CD4-positive, alpha-beta T cell treated with Interleukin-2 at 100 ng/mL for 4 hours (primary cell): Measurements from ENCODE around the gene EVL.

ENCODE experiments used
- DNase-seq: peaks from one replicate; pipeline ENCODE4 v3.0.0-alpha.2; 2020; ENCODE audit warnings: low spot score

The EVL gene

GRCh38 chr14:100066962-100067361 lies 1.7 kb downstream of the EVL start:
- no peak for DNase-seq

GRCh38 chr14:100067481-100067880 lies 2.3 kb downstream of the EVL start:
- DNase-seq = peak; percentile 49

DNA sequence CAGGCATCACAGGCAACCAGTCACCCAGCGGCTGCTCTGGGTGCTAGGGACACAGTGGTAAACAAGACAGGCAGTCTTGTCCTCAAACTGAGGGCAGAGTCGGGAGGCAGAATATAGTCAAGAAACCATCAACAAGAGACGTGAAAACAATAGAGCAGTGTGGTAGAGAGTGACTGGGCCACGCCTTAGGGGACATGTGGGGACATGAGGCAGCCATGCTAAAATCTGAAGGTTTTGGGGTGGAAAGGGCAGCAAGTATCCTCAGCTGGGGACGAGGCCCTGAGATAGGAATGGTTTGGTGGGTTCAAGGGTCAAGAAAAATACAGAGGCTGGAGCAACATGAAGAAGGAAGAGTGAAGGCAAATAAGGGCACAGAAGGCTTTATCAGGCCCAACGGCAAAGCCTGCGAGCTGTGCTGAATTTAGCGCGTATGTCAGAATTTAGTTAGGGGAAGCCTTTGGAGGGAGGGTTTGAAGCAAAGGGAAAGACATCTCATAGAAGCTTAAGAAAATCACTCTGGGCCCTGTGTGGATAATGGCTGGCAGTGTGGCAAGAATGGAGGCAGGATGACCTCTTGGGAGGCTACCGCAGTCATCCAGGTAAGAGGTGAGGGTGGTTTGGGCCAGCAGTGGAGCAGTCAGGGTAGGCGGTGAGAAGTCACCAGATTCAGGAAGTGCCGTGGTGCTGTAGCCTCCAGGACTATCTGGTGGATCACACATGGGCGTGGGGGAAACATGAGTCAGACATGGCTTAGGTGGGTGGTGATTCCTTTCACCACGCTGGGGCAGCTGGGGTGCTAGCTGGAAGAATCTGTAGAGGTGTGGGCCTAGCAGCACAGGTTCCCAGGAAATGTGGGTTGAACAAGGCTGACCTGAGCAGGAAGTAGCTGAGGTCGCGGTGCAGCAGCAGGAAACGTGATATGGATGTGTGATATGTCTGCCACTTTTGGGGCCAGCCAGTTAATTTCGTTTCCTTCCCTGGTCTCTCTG lies 3.0 kb downstream of the EVL start:
- peak; percentile 96 for DNase-seq

- no peak for DNase-seq
Measured at GRCh38 chr14:100069161-100069800, 4.1 kb downstream of the EVL start.

DNA sequence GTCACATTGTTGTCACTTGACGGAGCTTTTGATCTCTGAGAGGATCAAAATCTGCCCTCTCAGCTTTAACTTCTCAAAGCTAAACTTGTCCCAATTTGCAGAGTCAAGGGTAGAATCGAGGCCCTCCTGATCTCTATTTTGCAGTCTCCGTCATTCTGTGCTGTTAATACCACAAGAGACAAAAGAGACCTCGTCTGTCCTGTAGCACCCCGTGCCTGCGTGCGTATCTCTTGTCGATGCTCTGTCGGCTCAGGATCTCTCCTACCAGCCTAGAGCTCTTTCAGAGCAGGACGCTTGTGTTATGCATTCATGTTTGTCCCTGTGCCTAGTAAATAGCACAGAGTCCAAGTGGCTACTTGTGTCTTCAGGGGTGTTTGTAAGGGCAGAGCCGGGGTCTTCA lies 5.1 kb downstream of the EVL start:
- no peak for DNase-seq

DNA sequence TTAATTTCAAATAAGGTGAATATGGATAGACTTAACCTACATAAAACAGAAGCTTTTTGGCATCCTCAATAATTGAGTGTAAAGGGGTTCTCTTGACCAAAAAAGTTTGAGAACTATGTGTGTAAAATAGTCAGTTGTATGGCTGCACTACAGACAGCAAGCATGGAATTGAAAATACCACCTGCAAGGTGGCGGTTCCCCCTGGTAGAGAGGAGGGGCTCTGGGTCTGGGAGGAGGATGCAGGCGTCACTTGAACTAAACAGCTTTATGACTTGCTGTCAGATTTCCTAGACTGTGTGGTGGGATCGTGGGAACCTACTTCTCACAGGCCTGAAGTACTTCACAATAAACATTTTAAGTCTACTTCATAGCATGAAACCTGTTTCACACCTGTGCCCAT lies 6.3 kb downstream of the EVL start:
- DNase-seq = no peak

DNA sequence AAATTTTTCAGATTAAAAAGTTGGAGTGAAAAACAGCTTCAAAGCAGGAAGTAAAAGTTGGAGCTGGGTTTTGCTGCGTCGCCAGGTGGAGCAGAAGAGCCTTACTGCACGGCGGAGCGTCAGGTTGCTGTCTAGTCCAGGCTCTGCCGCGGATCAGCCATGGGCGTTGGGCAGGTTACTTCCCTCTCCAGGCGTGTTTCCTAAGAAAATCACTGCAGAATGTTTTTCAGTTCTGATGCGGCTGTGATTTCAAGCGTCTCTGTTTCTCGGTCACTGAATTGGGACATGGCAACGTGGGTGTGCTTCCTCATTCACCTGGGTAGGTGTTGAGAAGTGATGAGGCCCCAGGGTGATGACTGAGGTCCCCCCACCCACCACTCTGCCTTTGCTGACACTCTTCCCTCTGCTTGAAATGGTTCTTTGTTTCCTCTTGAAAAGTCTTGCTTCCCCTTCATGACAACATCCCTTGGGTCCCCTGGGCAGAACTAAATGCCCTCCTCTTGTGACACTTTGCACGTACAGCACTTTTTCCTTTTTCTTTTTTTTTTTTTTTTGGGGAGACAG lies 7.6 kb downstream of the EVL start:
- DNase-seq = peak; percentile 72

DNA sequence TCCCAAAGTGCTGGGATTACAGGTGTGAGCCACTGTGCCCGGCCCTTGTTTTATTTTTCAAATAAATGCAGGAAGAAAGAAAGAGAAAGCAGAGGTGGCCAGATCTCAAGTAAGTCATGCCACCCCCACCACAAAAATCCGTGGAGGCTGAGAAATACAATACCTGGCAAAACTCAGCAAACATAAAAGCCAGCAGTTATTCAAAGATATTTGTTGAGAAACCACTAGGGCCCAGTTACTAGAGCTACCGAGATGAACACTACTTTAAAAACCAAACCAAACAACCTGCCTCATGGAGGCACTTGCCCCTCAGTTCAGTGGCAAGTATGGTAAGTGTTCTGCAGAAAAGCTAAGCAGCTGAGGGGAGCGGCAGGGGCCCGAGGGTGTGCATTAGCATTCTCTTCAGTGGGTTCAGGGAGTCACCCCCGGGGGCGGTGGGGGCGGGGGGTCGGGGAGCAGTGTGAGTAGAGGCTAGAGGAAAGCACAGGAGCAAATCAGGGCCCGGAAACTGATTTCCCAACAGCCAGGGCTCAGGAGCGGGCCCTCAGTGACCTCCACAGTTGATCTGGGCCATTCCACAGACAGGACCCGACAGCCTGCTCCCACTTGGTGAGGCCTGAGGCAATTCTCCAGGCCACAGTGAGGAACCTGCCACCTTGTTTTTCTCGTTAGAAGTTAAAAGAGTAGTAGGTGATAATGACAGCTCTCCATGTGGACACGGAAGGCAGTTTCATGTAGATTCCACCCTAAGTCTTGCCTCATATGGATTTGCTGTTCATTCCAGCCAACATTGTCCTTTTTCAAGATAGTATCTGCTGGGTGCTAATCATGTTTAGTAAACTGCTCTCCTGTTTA lies 8.6 kb downstream of the EVL start:
- DNase-seq = peak; percentile 53

- DNase-seq = no peak
Measured at GRCh38 chr14:100074431-100075100, 9.3 kb downstream of the EVL start.

GRCh38 chr14:100075681-100076080 lies 10.5 kb downstream of the EVL start:
- no peak for DNase-seq

DNA sequence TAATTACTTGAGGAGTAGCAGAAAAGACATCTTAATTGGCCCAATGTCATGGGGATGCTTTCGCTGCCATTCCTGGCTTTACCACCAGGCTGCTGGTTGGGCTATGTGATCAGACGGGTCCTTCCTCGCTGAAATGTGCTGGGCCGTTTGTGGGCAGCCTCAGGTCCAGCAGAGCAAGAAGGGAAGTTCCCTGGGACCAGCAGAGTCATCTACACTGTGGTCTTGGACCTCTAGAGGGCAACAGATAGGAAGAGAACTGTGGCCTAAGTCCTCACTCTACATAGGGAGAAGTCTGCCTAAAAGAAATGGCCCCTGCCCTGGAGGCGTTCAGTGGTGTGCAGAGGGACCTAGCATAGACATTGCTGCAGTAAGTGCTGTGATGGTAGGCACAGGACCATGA lies 10.9 kb downstream of the EVL start:
- DNase-seq = peak; percentile 51

DNA sequence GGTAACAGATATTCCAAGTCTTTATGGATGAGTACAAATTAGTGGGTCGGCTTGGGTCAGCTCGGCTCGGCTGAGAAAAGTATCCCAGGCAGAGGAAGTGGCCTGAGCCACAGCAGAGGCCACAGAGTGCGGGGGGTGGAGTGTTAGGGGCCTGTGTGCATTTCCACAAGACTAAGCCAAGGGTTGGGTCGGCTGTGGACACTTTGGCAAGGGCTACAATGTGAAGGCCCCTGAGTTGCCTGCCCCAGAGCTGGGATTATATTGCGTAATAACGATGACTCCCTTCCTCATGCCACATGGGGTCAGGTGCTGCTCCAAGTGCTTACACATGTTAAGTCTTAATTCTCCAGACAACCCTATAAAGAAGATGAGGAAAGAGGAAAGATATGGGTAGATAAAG lies 11.4 kb downstream of the EVL start:
- DNase-seq = no peak

GRCh38 chr14:100077441-100077840 lies 12.2 kb downstream of the EVL start:
- no peak for DNase-seq

- DNase-seq = no peak
Measured at GRCh38 chr14:100078216-100078803, 13.1 kb downstream of the EVL start.

- peak; percentile 92 for DNase-seq
Measured at GRCh38 chr14:100078997-100079725, 13.9 kb downstream of the EVL start.

- DNase-seq = no peak
Measured at GRCh38 chr14:100079726-100080005, 14.4 kb downstream of the EVL start.

DNA sequence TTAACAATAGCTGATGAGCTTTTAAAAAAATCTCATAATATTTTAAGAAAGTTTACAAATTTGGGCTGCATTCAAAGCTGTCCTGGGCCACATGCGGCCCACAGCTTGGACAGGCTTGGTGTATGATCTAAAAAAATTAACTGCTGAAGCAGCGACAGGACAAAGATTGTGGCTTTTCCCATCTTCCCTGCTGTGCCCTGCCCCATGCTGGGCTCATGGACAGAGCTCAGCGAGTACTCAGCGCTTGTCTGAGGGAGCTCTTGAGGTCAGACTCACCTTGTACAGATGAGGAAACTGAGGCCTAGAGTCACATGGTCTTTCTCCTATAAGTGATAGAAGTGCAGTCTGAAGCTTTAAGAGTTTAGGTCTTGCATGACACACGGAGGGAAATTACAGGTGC lies 15.0 kb downstream of the EVL start:
- DNase-seq = no peak

DNA sequence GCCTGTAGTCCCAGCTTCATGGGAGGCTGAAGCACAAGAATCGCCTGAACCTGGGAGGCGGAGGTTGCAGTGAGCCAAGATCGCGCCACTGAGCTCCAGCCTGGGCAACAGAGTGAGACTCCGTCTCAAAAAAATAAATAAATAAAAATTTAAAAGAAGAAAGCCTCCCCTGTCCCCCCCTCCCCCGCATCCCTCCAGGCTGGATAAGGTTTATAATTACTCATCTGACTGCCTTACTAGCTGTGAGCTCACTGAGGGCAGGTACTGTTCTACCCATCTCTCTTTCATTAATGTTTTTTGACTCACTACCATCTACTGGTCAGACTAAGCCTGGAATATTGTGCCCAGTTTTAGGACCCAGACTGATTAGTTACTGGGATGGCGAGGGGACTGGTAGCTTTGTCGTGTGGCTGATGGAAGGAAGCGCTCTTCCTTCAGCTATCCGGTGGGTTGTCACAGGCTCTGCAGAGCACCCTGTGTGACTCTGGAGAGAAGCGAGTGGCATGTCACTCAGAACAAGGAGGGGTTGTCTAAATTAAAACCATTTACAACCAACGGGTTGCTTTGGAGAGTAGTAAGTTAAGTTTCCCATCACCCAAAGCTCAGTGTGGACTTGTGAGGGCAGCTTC lies 16.9 kb downstream of the EVL start:
- DNase-seq = no peak

DNA sequence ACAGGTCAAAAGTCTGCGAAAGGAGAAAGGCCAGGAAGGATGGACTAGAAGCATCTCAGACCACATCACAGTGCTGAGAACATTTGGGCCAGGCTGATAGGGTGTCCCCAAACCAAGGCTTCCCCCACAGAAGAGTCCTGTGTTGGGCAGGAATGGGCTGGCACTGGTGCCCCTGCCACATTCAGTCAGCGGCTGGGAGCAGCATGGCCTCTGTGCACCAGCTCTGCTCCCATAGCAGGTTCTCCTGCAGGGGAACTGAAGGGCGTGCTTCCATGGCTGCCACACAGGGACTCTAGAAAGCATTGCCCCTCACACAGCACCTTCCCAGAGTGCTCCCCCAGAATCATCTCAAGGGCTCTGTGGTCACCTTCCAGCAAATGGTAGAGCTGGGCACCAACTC lies 17.5 kb downstream of the EVL start:
- no peak for DNase-seq

DNA sequence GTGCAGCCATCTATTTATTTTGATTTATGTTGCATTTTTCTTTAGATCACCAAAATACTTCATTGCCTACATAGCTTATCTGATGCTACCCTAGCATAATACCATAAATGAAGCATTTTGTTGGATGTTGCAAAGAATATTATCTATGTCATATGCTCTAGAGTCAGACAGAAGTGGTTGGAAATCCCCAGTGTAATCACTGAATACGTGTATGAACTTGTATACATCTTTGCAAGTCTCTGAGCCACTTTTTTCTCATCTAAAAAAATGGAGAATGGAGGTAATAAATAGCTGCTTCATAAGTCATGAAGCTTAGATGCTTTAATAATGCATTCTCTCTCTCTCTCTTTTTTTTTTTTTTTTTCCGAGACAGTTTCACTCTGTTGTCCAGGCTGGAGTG lies 18.5 kb downstream of the EVL start:
- DNase-seq = peak; percentile 65
